ENCODE results near the gene KAT6B.
"Not testable (repeated sequence)": the region's sequence is repeated elsewhere in the genome, so short reads cannot be mapped to it uniquely, and the experiment has no call there.

The KAT6B gene

GRCh38 chr10:74863551-74863950 is 37.2 kb downstream of the KAT6B start:
- no peak for DNase-seq

- no peak for DNase-seq
Measured at GRCh38 chr10:74867351-74867750, 41.0 kb downstream of the KAT6B start.

GRCh38 chr10:74868392-74868977 is 42.1 kb downstream of the KAT6B start:
- no peak for DNase-seq

- no peak for DNase-seq
Measured at GRCh38 chr10:74869635-74870034, 43.2 kb downstream of the KAT6B start.

GRCh38 chr10:74870191-74870590 is 43.8 kb downstream of the KAT6B start:
- no peak for DNase-seq

GRCh38 chr10:74871595-74872382 is 45.4 kb downstream of the KAT6B start:
- no peak for DNase-seq

- DNase-seq: no peak
Measured at GRCh38 chr10:74873803-74874454, 47.5 kb downstream of the KAT6B start.

- DNase-seq: no peak
Measured at GRCh38 chr10:74874649-74875048, 48.2 kb downstream of the KAT6B start.

GRCh38 chr10:74875068-74875467 is 48.7 kb downstream of the KAT6B start:
- no peak for DNase-seq

- no peak for DNase-seq
Measured at GRCh38 chr10:74875966-74876365, 49.6 kb downstream of the KAT6B start.

- DNase-seq: not testable (repeated sequence)
Measured at GRCh38 chr10:74877054-74877453, 50.7 kb downstream of the KAT6B start.

- DNase-seq: no peak
Measured at GRCh38 chr10:74877898-74878297, 51.5 kb downstream of the KAT6B start.

GRCh38 chr10:74880041-74880440 is 53.6 kb downstream of the KAT6B start:
- no peak for DNase-seq

GRCh38 chr10:74881253-74881884 is 55.0 kb downstream of the KAT6B start:
- no peak for DNase-seq

- DNase-seq: no peak
Measured at GRCh38 chr10:74882427-74882826, 56.0 kb downstream of the KAT6B start.

GRCh38 chr10:74882831-74883230 is 56.4 kb downstream of the KAT6B start:
- no peak for DNase-seq

GRCh38 chr10:74883428-74883827 is 57.0 kb downstream of the KAT6B start:
- DNase-seq: no peak

- DNase-seq: no peak
Measured at GRCh38 chr10:74887614-74888284, 61.3 kb downstream of the KAT6B start.

GRCh38 chr10:74888962-74889661 is 62.7 kb downstream of the KAT6B start:
- no peak for DNase-seq

- DNase-seq: no peak
Measured at GRCh38 chr10:74889662-74889998, 63.2 kb downstream of the KAT6B start.

GRCh38 chr10:74890460-74890859 is 64.1 kb downstream of the KAT6B start:
- no peak for DNase-seq

GRCh38 chr10:74891053-74891452 is 64.7 kb downstream of the KAT6B start:
- no peak for DNase-seq

- DNase-seq: no peak
Measured at GRCh38 chr10:74892839-74893238, 66.4 kb downstream of the KAT6B start.
